ENCODE data around the gene RHBDD2.
"Not testable (repeated sequence)": the region's sequence is repeated elsewhere in the genome, so short reads cannot be mapped to it uniquely, and the experiment has no call there.

Gene RHBDD2

DNA sequence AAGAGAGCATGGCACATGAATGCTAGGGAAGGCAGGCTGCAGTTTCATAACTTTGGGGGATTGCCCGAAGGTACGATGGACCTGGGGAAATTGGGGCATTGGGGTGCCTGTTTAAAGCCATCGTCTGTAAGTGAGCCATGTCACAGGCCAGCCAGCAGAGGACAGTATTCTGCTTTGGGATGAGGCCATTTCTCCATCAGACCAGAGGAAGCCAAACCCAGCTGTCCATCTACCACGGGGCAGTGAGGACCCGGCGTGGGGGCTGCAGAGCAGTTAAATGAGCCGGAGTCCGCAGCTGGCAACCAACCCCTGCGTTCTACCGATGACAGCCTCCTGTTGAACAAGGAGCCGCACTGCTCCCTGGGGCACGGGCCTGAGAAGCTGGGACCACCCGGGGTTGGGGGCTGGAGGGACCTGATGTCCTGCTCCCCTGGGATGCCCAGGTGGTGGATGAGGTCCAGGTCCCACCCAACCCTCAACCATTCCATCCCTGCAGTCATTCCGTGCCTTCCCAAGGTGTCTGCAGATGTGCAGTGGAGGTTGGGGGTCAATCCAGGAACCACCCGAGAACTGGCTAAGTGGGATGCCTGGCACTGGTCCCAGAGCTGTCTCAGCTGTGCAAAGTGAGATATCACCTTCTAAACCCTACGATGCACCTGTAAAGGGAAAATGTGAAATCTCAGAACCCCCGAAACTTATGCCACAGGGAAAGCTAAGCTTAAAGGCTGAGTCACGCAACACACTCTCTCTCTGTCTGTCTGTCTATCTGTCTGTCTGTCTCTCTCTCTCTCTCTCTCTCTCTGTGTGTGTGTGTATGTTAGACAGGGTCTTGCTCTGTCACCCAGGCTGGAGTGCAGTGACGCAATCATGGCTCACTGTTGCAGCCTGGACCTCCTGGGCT is 12.1 kb upstream of the RHBDD2 start:
- DNase-seq: peak; percentile 54

DNA sequence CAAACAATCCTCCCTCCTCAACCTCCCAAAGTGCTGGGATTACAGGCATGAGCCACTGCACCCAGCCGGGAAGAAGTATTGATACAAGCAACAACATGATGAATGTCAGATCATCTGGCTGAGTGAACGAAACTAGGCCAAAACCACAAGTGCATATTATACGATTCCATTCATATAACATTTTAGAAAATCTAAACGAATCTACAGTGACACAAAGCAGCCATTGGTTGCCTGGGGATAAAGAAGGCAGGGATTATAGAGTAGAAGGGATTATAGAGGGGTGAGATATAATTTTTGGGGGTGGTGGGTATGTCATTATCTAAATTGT is 11.5 kb upstream of the RHBDD2 start:
- DNase-seq: no peak

DNA sequence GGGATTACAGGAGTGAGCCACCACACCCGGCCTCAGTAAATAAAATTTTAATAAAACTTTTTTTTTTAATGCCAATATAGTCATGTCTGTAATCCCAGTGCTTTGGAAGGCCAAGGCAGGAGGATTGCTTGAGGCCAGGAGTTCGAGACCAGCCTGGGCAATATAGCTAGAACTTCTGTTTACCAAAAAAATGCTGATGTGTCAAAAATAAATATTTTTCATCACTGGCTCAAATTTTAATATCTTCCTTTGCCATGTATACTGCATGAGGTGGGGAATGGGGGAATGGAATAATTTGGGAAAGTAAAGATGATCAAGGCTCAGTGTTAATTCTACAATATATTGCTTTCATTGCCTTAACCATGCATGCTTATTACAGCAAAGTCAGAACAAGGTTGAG is 10.7 kb upstream of the RHBDD2 start:
- no peak for DNase-seq

DNA sequence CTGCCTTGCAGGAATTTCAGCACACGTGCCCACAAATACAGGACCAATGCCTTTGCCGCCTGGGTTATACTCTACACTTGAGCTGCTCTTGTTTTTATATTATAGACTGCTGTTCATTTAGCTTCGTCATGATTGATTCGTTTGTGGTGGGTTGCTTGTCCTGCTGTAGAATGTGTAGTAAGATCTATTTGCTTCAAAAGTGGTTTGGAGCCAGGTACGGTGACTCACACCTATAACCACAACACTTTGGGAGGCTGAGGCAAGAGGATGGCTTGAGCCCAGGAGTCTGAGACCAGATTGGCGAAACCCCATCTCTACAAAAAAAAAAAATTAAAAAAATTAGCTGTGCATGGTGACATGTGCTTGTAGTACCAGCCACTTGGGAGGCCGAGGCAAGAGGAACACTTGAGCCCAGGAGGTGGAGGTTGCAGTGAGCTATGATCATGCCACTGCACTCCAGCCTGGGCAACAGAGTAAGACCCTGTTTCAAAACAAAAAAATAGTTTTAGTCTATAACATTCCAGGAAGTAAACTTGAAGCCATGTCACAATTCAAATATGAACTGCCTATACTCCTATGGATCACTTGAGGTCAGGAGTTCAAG is 9.0 kb upstream of the RHBDD2 start:
- DNase-seq: peak; percentile 49

DNA sequence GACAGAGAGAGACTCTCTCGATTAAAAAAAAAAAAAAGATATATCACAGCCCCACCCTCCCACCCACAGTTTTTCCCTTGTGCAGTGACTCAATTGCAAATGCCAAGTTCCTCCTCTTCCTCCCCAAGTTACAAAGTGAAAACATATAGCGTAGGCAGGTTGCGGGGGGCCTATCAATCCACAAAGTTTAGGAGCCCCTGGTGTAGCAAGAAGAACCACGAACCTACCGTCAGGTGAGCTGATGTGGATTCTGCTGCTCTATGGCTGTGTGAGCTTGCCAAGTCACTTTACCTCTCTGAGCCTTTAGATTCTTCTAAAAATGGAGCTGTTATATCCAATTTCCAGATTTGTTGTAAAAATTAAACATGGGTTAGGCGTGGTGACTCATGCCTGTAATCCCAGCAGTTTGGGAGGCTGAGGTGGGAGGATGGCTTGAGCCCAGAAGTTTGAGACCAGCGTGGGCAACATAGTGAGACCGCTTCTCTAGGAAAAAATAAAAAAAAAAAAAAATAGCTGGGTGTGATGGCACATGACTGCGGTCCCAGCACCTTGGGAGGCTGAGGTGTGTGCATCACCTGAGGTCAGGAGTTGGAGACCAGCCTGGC is 8.2 kb upstream of the RHBDD2 start:
- DNase-seq: no peak

DNA sequence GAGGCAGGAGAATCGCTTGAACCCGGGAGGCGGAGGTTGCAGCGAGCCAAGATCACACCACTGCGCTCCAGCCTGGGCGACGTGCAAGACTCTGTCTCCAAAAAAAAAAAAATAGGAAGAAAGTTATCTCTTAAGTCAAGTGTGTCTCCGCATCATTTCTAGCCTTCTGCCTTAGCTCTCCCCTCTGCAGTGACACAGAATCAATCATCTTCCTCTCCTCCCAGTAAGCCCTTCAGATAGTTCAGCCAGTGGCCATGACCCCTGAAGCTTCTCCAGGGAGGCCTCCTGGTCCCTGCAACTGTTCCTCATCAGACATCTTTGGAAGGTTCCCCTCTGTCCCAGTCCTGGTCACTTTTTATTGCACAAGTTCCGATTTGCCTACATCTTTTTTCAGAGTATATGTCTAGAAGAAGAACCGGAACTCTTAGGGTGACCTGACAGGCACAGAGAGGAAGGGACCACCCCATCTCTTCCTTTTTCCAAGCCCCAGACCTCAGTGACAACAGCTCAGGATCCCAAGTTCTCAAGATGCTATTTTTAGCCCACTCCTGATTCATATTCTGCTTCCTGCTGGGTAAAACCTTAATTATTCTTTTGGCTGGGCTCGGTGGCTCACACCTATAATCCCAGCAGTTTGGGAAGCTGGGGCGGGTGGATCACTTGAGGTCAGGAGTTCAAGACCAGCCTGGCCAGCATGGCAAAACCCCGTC is 6.6 kb upstream of the RHBDD2 start:
- no peak for DNase-seq

DNA sequence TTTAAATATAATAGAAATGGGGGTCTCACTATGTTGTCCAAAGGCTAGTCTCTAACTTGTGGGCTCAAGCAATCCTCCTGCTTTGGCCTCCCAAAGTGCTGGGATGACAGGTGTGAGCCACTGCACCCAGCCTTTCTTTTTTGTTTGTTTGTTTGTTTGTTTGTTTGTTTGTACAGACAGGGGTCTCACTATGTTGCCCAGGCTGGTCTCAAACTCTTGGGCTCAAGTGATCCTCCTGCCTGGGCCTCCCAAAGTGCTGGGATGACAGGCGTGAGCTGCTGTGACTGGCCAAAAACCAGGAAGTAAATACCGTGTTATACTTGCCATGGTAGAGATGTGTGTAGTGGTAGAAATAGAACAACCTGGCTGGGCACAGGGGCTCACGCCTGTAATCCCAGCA is 4.7 kb upstream of the RHBDD2 start:
- not testable (repeated sequence) for DNase-seq

DNA sequence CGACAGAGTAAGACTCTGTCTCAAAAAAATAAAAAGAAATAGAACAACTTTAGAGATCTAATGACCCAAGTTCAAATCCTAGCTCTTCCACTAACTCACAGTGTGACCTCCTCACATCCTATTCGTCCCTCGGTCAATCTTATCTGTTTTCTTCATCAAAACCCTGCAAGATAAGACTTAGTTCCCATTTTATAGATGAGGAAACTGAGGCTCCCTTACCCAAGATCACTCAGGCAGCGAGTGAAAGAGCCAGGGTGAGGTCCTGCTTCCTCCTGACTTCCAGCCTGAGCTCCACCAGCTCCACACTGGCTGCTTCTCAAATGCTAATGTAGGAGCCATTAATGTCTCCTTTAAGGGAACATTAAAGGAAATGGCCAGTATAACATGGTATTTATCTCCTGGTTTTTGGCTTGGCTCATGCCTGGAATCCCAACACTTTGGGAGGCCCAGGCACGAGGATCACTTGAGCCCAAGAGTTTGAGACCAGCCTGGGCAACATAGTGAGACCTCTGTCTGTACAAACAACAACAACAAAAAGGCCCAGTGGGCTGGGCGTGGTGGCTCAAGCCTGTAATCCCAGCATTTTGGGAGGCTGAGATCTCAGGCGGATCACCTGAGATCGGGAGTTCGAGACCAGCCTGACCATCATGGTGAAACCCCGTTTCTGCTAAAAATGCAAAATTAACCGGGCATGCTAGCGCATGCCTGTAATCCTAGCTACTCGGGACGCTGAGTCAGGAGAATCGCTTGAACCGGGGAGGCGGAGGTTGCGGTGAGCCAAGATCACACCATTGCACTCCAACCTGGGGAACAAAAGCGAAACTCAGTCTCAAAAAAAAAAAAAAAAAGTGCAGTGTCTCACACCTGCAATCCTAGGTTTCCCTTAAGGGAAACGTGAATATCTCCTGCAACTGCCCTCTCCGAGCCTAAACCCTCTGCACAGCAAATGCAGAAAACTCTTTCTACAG is 3.4 kb upstream of the RHBDD2 start:
- DNase-seq: no peak

DNA sequence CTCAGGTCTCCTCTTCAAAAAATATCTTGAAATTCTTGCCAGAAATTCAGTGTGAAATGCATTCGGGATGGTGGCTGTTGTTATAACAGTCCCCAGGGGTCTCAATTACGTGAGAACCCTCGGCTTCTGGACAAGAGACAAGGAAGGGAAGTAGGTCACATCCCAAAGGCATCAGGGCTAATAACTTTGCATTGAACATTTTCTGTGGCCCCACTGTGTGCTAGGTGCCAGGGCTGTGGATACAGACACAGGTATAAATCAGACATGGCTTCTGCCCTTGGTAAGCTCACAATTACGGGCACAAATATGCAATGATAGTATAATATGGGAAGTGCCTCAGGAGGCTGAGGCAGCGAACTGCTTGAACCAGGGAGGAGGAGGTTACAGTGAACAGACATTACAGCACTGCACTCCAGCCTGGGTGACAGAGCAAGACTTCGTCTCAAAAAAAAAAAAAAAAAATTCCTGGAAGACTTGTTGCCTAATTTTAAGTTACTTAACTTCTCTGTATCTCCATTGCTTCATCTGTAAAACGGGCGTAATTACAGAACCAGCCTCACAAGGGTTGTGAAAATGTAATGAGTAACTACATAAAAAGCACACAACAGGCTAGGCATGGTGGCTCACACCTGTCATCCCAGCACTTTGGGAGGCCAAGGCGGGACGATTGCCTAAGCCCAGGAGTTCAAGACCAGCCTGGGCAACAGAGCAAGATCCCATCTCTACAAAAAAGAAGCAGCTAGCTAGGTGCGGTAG is 2.5 kb upstream of the RHBDD2 start:
- peak; percentile 14 for DNase-seq

DNA sequence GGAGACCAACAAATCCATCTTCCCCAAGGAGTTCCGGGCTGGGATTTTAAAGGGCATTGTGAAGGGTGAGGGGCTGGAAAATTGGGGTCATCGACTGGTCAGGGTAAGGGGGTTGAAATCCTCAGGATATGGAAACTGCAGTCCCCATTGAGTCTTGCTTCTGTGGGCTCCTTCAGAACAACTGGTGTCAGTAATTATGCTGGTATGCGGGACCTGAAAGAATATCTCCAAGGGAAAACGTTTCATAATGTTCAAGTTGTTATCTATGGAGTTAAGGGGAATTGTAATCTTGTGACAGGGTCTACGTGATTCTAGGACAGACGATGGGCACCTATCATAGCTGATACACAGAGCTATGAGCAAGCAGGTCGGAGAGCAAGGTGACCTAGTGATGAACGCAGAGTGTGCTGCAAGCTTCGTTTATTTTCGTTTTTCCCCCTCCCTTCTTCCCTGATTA is 494 bp upstream of the RHBDD2 start:
- DNase-seq: no peak

DNA sequence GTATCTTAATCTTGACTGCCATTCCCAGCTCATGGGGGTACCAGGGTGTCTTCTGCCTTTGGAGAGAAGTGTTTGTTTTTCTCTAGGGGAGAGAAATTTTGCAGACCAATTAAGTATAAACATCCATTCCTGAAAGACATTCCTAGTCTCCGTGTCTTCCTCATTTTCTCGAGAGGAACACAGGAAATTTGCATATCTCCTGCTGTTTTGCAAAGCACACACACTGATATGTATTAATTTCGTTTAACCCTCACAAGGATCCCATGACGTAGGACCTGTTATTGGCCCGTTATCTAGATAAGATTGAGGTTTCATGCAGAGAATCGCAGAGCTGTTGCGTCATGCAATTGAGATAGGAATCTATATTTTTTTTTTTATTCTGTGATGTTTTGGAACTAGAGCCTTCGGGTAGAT is 944 bp downstream of the RHBDD2 start:
- DNase-seq: no peak

DNA sequence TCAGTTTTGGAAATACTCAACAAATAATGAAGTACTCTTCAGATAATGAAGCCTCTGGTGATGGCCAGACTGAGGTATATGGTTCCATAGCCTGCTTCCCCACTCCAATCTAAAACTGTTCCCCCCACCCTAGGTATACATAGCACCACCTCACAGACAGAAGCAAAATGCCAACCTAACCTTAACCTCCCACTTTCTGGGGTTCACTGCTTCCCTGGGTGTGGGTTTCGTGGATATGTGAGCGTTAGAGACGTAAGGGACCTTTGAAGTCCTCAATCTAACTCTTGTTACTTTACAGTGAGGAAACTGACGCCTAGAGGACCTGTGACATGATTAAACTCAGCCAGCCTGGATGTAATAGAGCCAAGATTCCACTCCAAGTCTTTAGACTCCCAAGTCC is 1.4 kb downstream of the RHBDD2 start:
- DNase-seq: no peak

DNA sequence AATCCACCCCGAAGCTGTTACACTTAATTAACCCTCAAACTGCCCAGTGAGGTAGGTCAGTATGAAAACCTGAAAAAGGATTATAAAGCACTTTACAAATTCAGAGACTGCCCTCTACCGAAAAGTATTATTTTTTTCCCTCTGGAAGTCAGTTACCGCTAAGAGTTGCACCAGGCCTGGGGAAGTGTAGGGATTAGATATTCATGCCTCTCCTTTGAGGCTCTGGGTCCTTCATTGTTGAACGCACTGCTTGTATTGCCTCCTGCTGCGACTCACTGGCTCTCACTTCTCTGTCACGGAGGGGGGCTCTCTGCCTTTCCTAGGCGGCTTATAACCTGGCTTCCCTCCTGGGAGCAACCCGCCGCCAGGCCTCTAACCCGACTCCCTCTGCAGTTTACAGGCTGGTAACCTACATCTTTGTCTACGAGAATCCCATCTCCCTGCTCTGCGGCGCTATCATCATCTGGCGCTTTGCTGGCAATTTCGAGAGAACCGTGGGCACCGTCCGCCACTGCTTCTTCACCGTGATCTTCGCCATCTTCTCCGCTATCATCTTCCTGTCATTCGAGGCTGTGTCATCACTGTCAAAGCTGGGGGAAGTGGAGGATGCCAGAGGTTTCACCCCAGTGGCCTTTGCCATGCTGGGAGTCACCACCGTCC is 2.7 kb downstream of the RHBDD2 start:
- DNase-seq: no peak

DNA sequence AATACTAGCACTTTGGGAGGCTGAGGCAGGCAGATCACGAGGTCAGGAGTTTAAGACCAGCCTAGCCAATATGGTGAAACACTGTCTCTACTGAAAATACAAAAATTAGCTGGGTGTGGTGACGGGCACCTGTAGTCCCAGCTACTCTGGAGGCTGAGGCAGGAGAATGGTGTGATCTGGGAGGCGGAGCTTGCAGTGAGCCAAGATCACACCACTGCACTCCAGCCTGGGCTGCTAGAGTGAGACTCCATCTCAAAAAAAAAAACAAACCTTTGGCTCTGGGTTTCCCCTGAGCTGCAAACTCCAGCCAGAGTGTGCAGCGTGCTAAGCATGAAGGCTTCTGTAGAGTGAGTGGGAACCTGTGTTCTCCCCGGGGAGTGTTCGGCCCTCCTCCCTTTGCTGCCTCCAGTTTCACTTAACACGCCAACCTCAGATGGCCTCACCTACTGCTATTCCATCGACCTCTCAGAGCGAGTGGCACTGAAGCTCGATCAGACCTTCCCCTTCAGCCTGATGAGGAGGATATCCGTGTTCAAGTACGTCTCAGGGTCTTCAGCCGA is 4.5 kb downstream of the RHBDD2 start:
- DNase-seq: not testable (repeated sequence)

DNA sequence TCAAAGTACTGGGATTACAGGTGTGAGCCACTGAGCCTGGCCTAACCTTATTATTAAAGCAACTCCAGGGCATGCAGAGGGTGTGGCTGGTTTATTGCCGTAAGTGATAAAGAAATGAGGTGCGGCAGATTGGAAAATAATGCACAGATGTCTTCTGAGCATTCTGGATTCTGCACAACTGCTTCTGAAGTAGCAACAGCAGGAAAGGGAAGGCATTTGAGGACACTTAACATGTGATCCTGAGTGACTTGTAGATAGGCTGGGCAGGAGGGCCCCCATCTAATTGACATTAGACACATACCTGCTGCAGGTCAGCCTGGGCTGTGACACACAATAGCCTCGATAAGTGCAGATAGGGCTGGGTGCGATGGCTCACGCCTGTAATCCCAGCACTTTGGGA is 5.6 kb downstream of the RHBDD2 start:
- DNase-seq: no peak

DNA sequence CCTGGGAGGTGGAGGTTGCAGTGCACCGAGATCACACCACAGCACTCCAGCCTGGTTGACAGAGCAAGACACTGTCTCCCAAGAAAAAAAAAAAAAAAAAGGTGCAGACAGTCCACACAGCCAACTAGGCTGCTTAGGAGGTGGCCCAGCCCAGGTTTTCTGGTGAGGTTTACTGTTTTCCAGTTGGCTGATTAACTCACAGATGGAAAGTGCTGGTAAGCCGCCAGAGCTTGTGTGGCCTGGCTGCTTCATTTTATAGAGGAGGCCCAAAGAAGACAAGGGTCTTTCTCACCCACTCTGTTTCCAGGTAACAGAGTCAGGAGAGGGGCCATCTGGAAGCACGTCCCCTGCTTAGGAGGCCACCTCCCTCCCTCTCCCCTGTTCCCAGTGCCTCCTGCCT is 6.2 kb downstream of the RHBDD2 start:
- no peak for DNase-seq

DNA sequence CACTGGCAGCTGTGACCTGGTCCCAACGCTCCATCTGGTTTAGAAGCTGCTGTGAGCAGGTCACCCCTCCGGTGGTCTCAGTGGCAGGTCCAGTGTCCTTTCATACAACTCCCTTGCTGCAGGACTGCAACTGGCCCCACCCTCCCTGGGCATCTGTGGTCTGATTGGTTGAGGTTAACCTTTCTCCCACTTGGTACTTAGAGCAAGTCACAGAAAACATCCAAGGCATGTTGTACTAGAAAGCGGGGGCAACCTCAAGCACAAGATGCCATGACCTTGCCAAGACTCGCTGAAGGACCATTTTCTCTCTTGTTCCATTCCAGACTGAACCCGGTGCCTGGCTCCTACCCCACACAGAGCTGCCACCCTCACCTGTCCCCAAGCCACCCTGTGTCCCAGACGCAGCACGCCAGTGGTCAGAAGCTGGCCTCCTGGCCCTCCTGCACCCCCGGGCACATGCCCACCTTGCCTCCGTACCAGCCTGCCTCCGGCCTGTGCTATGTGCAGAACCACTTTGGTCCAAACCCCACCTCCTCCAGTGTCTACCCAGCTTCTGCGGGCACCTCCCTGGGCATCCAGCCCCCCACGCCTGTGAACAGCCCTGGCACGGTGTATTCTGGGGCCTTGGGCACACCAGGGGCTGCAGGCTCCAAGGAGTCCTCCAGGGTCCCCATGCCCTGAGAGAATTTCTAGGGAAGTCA is 9.0 kb downstream of the RHBDD2 start:
- DNase-seq: no peak

DNA sequence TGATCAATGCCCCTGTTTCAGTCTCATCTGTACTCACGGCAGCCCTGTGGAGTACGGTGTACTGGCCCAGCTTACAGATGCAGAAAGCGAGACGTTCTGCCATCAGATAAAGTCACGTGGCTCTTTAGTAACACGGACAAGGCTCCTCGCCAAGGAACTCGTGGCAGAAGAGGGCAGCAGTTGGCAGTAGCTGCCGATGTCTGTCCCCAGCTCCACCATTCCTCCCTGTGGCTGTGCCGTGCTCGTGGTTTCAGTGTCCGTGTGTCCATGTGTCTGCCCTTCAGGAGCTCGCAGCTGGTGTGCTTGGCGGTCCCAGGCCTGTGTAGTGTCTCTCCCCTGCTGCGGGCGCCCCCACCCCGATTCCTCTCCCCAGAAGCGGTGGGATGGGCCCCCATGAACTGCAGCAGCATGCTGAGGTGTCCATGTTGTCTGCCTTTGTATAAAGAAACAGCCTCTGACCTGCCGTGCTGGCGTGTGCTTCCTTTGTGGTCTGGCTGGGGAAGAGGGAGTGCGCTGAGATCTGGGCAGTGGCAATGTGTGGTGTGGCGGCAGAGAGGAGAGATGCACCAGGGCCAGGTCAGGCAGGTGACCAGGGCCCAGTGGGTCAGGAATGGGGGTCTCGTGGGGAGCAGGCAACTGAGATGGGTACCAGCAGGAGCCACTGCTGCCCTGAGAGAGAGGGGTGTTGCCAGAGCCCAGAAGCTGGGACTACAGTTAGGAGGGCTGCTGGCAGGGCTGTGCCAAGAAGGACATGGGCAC is 9.8 kb downstream of the RHBDD2 start:
- DNase-seq: no peak

DNA sequence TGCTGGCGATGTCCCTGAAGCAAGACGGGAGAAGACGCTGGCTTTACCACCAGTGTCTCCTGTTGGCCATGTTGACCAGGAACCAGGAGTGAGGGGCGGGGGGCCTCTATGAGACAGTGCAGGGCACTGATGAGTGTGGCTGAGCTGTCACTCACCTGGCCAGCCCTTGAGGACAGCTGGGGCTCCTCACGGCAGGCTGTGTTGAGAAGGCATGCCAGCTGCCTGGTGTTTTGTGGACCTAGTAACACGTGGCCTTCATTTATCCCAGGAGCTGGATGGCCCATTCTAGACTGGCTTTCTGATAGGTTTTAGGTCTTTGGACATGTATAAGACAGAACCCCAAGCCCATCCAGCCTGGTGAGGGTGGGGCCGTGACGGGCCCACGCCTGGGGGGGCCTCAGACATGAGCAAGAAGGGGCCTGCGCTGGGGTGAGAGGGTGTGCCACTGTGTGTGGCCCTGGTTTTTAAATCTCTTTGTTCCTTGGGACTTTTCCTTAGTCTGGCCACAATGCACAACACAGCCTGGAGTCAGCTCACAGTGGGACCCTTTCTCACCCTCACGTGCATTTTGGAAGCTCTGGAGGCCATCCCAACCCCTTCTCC is 10.5 kb downstream of the RHBDD2 start:
- no peak for DNase-seq

Data from NK-92 treated with Interleukin-12 subunit alpha and Interleukin-12 subunit beta, amount 100 ng/mL, for 24 hours (cell line).